ENCODE data around the gene ATOX1. TPM values are rescaled to one million over a fixed set of nuclear protein-coding genes. Genes with fewer than 3 reads are reported as not detected.

ATOX1 gene
- total and polyA plus RNA-seq, 11 donors: 52.1 to 149 (median 71.2) TPM

DNA sequence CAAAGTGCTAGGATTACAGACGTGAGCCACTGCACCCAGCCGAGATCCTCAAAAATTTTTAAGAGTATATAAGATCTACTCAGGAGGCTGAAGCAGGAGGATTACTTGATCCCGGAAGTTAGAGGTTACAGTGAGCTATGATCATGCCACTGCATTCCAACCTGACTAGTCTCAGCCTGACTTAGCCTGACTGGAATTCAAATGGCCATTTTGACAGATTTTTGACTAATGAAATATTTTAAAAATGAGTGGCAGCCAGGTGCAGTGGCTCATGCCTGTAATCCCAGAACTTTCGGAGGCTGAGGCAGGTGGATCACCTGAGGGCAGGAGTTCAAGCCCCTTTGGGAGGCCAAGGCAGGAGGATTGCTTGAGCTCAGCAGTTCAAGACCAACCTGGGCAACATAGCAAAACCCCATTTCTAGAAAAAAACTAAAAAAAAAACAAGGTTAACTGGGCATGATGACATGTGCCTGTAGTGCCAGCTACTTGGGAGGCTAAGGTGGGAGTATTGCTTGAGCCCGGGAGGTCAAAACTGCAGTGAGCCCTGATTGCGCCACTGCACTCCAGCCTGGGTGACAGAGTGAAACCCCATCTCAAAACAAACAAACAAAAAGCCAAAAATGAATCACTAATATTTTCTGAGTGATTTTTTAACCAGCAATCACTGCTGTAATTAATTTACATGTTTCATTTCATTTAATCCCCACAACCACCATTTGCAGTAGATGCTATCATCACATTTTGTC lies 16.6 kb downstream of the ATOX1 start:
- ATAC-seq: no peak
- Histone ChIP-seq H3K27ac (peak overlapping the region in 8 of 12 donors; percentile 24 to 78 (median 60)), H3K4me3 (no peak overlapping the region), H3K9me3 (no peaks in the 10 kb centered on the region), H3K4me1 (peaks cover 0 to 58% (median 33%) of the 10 kb centered on the region in 12 donors), H3K27me3 (no peaks in the 10 kb centered on the region), H3K36me3 (peaks cover 0 to 41% (median 22%) of the 10 kb centered on the region in 9 donors)
- 87 to 94% (median 92%) methylated on average over 6 of the region's 6 CpGs for WGBS, 4 donors
- intact Hi-C loops (cut with DNase I): loop anchor here in 9 of 10 donors (1.0 to 10.0 kb wide), 9 partner anchors 65 to 770 kb away; partner anchors contain the start of gene SLC36A1 (in 9 of the 9)
- DNase-seq: no peak
- TF ChIP-seq, protein P1, sequence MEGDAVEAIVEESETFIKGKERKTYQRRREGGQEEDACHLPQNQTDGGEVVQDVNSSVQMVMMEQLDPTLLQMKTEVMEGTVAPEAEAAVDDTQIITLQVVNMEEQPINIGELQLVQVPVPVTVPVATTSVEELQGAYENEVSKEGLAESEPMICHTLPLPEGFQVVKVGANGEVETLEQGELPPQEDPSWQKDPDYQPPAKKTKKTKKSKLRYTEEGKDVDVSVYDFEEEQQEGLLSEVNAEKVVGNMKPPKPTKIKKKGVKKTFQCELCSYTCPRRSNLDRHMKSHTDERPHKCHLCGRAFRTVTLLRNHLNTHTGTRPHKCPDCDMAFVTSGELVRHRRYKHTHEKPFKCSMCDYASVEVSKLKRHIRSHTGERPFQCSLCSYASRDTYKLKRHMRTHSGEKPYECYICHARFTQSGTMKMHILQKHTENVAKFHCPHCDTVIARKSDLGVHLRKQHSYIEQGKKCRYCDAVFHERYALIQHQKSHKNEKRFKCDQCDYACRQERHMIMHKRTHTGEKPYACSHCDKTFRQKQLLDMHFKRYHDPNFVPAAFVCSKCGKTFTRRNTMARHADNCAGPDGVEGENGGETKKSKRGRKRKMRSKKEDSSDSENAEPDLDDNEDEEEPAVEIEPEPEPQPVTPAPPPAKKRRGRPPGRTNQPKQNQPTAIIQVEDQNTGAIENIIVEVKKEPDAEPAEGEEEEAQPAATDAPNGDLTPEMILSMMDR (IDR thresholded peaks at IDR 0.05): no peak
- no peak for TF ChIP-seq POLR2A (IDR thresholded peaks at IDR 0.05)

DNA sequence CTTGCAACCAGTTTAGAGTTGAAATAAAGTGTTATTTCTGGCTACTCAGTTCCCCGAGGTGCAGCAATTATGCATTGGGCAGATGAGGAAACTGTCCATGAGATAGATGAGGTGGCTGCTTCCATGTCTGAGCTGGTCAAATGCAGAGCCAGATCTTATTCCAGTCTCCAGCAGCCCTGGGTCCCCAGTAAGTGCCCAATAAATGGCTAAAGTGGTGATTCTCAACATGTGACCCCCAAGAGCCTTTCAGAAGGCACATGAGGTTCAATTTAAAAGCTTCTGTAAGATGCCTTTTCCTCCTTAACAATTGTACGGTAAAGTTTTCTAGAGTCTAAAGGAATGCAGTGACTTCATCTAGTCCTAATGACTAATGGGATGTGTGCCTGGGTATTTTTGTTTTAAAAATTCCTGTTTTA lies 17.5 kb downstream of the ATOX1 start:
- Histone ChIP-seq H3K4me3 (peak overlapping the region in 1 of 12 donors; percentile 1), H3K9me3 (no peaks in the 10 kb centered on the region), H3K27ac (peak overlapping the region in 11 of 12 donors; percentile 8 to 78 (median 60)), H3K36me3 (peaks cover 0 to 37% (median 16%) of the 10 kb centered on the region in 9 donors), H3K27me3 (no peaks in the 10 kb centered on the region), H3K4me1 (peaks cover 0 to 49% (median 25%) of the 10 kb centered on the region in 12 donors)
- TF ChIP-seq POLR2A (IDR thresholded peaks at IDR 0.05): no peak
- TF ChIP-seq, protein P1 (IDR thresholded peaks at IDR 0.05): peak in 2 of 12 donors; percentile 13 to 35
- intact Hi-C loops (cut with DNase I): loop anchor here in 9 of 10 donors (1.0 to 10.0 kb wide), 8 partner anchors 64 to 771 kb away; partner anchors contain the start of gene SLC36A1 (in 8 of the 9)
- WGBS, 4 donors: 60 to 74% (median 63%) methylated on average over 2 of the region's 2 CpGs
- DNase-seq: no peak
- peak in 2 of 4 donors; percentile 2 to 14 for ATAC-seq

DNA sequence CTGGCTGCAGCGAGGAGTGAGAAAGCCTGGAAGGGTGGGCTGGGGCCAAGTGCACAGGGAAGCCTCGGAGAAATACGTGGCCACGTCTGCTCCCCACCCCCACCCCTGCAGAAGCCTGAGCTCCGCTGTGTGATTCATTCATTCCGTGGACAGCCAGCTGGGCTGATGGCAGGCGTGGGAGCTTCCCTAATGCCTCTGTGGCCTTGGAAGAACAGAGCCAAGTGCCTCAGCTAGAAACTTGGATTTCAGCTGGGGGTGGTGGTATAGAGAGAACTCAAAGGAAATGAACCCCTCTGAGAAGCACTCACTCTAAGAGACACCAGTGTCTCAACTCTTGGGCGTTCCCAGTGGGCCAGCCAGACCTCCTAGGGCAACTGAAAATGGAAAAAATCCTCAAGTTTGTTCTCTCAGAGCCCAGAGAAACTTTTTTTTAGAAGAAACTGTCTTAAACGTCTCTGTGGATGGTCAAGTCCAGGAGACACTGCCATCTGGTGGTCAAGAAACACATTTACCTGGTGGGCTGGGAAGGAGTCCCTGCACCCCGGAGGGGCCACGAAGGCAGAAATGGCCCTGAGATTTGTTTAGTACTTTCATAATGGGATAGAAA lies 18.0 kb downstream of the ATOX1 start:
- Histone ChIP-seq H3K27ac (peak overlapping the region; percentile 8 to 78 (median 60)), H3K36me3 (peaks cover 0 to 32% (median 13%) of the 10 kb centered on the region in 9 donors), H3K4me1 (peaks cover 0 to 44% (median 20%) of the 10 kb centered on the region in 12 donors), H3K9me3 (no peaks in the 10 kb centered on the region), H3K27me3 (no peaks in the 10 kb centered on the region), H3K4me3 (peak overlapping the region in 4 of 12 donors; percentile 1 to 30 (median 10))
- TF ChIP-seq POLR2A (IDR thresholded peaks at IDR 0.05): no peak
- TF ChIP-seq, protein P1 (IDR thresholded peaks at IDR 0.05): peak; percentile 86 to 96 (median 89)
- DNase-seq (peak; percentile 70 to 82 (median 78)), ATAC-seq (peak; percentile 67 to 88 (median 86))
- 9 to 19% (median 12%) methylated on average over 11 of the region's 11 CpGs for WGBS, 4 donors
- intact Hi-C loops (cut with DNase I): loop anchor here in 9 of 10 donors (1.0 to 10.0 kb wide), 8 partner anchors 63 to 772 kb away; partner anchors contain the start of gene SLC36A1 (in 8 of the 9)

All from heart left ventricle (tissue), 16 donors.